ENCODE data around the gene TRIM40.

- TF ChIP-seq CTCF (IDR thresholded peaks at IDR 0.05 in 4 of 5, conservative IDR thresholded peaks at IDR 0.05 in 1 of 5) (no peak), POLR2A (IDR thresholded peaks at IDR 0.05) (no peak)
Measured at GRCh38 chr6:30154061-30154460, 18.1 kb downstream of the TRIM40 start.
